GM12875 (cell line): ENCODE results near the gene HDAC10.

Experiments used
- H3K4me3 ChIP-seq: one replicate; pipeline ENCODE4 v1.5.1; 2011; ENCODE audit warnings: low read depth, low read length, control low read depth
- TF ChIP-seq, protein P1 (sequence below): IDR thresholded peaks from 2 replicates; pipeline ENCODE4 v1.5.1; 2011; ENCODE audit warnings: low read depth, mild to moderate bottlenecking, control low read depth, inconsistent platforms, low read length, moderate library complexity, borderline replicate concordance; ENCODE audit not compliant: insufficient read depth

Gene HDAC10

DNA sequence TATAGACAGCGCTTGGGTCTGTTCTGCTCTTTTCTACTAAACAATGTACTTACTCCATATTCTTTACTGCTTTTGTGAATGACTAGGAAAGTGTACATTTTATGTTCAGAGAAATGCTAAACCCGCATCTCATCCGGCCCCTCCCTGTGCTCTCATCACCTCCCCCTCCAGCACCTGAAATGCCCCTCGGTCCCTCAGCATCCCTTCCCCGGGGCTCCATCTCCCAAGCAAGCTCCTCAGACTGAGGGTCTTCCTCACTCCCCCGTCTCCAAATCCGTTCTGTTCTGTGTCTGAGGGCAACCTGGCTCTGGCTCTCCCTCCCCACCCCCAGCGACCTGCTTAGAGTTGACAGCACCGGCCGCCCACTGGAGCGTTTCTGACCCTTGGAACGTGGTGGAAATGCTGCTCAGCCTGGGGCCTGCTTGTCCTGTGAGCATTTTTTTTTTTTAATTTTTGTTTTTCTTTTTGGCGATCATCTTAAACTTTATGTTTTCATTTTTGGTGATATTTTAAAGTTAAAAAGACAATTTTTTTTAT lies 48.9 kb downstream of the HDAC10 start:
- H3K4me3 ChIP-seq, result peak overlapping the region; percentile 75
- TF ChIP-seq, protein P1, sequence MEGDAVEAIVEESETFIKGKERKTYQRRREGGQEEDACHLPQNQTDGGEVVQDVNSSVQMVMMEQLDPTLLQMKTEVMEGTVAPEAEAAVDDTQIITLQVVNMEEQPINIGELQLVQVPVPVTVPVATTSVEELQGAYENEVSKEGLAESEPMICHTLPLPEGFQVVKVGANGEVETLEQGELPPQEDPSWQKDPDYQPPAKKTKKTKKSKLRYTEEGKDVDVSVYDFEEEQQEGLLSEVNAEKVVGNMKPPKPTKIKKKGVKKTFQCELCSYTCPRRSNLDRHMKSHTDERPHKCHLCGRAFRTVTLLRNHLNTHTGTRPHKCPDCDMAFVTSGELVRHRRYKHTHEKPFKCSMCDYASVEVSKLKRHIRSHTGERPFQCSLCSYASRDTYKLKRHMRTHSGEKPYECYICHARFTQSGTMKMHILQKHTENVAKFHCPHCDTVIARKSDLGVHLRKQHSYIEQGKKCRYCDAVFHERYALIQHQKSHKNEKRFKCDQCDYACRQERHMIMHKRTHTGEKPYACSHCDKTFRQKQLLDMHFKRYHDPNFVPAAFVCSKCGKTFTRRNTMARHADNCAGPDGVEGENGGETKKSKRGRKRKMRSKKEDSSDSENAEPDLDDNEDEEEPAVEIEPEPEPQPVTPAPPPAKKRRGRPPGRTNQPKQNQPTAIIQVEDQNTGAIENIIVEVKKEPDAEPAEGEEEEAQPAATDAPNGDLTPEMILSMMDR, result no peak

DNA sequence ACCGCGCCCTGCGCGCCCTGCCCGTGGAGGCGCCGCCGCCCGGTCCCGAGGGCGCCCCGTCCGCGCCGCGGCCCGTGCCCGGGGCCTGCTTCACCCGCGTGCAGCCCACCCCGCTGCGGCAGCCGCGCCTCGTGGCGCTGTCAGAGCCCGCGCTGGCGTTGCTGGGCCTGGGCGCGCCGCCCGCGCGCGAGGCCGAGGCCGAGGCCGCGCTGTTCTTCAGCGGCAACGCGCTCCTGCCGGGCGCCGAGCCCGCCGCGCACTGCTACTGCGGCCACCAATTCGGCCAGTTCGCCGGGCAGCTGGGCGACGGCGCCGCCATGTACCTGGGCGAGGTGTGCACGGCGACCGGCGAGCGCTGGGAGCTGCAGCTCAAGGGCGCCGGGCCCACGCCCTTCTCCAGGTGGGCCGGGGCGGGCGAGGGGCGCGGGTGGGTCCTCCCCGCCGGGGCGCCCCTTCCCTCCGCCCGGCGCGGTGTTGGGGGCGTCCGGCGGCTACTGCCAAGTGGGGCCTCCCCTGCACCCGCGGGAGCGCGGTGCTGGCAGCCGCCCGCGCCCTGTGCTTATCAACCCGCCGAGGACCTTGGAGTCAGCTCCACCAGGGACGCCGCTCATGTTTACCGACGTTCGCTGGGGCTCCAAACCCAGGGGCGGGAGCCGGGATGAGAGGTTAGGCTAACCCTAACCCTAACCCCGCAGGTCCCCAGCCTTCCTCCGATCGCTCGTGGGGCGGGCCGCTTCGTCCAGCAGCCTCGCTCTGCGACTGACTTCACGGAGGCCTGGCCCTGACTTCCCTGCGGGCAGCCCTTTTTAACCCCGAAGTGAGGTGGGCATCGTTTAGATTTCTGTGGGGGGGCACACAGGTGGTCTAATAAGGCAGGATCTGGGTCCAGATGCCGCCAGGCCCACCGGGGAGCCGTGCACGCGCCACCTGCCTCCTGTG lies 49.6 kb downstream of the HDAC10 start:
- TF ChIP-seq, protein P1, result no peak
- H3K4me3 ChIP-seq, result peak overlapping the region; percentile 75

DNA sequence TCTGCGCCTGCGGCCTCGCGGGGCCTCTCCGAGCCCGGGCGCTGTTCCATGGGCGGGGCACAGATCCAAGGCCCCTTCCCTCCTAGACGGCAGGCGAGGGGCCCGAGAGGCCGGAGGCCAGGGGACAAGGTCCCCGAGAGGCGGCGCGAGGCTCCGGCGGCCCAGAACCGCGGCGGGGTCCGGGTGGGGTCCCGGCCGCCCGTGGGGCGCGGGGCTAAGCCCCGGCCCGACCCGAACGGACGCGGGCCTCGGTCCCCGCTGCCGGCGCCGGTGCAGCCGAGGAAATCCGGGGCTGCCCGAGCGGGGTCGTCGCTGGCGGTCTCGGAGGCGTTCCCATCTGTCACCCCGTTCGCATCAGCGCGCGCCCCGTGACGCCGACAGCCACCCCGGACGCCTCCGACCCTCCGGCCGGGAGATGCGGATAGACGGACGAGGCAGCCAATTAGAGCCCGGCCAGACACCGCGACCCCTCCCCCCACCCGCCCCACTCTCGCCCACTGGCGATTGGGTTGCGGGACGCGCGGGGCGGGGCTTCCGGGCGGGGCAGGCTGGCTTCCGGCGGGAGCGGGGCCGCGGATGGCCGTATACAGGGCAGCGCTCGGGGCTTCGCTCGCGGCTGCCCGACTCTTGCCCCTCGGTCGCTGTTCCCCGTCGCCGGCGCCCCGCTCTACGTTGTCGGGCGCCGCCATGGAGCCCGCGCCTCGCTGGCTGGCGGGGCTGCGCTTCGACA lies 50.4 kb downstream of the HDAC10 start, which contains the start of gene SELENOO:
Gene SELENOO, plus strand, starts transcription at position 551 of the 730 bp plus-strand sequence. Its CDS starts 26 bp downstream, at position 577.
- TF ChIP-seq, protein P1, result no peak
- peak within 1 kb of the TSS; percentile 75 for H3K4me3 ChIP-seq

DNA sequence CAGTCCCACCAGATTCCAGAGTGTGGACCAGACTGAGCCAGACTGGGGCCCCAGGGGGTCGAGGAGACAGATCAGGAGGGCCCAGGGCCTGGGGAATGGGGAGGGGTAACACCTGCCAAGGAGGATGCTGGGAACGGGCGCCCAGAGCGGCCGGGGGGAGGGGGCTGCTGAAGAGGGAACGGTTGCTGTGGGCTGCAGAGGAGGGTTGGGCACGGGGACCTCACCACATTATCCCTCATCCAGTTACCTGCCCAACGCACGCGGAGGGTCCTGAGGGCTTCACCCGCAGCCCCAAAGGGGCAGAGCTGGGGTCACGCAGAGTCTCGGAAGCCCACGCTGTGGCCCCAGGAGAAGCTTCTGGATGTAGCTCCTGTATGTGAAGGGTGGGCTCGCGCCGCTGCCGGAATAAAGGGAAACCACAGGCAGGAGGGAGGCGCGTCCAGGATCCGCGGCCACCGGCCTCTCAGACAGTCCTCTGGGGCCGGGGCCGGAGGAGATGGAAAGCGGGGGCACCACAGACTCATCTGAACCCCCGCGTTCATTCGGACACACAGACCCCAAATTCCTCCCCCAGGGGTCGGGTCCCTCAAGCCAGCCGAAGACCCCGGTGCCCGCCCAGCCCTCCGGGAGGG lies 51.1 kb downstream of the HDAC10 start:
- peak overlapping the region; percentile 72 for H3K4me3 ChIP-seq
- TF ChIP-seq, protein P1, result no peak

DNA sequence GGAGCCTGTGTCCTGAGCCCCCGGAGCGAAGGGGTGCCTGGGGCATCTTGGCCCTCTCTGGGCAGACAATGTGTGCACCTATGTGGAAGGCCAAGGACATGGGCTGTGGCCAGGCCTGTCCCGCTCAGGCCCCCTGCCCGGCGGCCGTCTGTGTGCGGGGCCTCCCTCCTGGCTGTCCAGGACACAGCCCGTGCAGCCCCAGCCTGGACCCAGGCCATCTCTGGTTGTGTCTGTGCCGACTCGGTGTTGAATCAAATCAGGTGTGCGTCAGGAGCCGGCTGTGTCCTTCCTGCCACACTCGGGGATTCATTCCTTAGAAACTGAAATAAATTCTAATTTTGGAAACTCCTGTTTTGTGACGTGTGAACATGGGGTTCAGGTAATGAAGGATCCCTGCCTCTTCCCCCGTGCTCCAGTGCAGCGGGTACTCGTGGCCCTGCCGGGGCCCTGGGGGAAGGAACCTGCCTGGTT lies 51.8 kb downstream of the HDAC10 start:
- TF ChIP-seq, protein P1, result no peak
- H3K4me3 ChIP-seq, result no peak overlapping the region

DNA sequence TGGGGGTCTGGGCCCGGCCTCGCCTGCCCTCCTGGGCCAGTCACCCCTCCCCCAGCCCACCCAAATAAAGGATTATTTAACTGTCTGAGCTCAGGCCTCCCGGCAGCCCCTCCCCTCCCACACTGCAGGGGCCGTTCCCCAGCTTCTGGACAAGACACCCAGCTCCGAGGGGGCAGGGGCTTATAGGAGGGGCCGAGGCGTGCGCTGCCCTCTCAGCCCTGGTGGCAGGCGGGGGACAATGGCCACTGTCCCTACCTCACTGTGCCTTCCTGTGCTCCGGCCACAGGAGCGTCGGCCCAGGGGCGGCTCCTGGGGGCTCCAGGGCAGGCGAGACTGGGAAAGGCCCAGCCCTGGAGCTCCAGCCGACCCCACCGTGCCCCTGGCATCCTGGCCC lies 52.4 kb downstream of the HDAC10 start:
- TF ChIP-seq, protein P1, result no peak

More for the DNA sequence above, 52.4 kb downstream of the HDAC10 start:
- H3K4me3 ChIP-seq, result no peak overlapping the region
